Stimulated activated CD4-positive, alpha-beta T cell treated with anti-CD3 and anti-CD28 coated beads, Interleukin-15, amount 100 ng/mL, for 48 hours (primary cell): ENCODE measurements around the gene AP1M2.
"Not testable (repeated sequence)": the region's sequence is repeated elsewhere in the genome, so short reads cannot be mapped to it uniquely, and the experiment has no call there.

ENCODE experiments used
- DNase-seq, 2 donors: peaks; one replicate each; pipeline ENCODE4 v3.0.0-alpha.2; 2020; ENCODE audit warnings: low read depth in 2 of 2

Gene AP1M2

GRCh38 chr19:10538204-10538983, 48.7 kb downstream of the AP1M2 start:
- no peak for DNase-seq

GRCh38 chr19:10537668-10538067, 49.4 kb downstream of the AP1M2 start:
- no peak for DNase-seq

DNA sequence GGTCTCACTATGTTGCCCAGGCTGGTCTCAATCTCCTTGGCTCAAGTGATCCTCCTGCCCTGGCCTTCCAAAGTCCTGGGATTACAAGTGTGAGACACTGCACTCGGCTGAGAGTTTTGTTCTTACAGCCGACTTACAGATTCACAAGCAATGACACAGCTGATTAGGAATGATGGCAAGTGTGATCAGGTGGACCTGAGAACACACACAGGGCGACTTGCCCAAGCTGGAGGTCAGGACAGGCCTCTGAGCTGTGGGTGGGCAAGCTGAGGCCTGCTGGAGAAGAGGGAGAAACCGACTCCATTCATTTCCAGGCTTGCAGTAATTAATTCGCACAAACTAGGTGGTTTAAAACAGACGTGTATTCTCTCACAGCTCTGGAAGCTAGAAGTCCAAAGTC, 51.5 kb downstream of the AP1M2 start:
- no peak for DNase-seq

DNA sequence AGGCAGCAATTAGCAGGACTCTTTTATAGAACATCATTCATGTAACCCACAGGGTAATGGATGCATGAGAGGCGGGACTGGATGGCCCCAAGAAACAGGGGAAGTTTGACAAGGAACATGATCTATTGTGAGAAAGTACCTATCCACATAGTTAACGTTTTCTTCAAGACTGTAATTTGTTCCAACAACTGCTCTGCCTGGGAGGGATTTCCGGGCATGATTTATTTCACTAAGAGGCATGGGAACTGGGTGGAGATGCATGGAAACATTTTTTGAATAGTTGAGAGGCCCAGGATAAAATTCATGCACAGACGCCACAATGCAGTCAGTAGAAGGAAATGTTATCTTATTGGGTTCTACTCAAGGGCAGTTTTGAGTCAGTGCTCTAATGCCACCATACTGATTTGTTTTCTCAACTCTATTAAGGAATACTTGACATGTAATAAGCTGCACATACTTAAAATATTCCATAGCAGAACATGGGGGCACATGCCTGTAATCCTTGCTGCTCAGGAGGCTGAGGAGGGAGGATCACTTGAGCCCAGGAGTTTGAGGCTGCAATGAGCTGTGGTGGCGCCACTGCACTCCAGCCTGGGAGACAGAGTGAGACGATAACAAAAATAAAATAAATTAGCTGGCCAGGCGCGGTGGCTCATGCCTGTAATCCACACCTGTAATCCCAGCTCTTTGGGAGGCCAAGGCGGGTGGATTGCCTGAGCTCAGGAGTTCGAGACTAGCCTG, 53.3 kb downstream of the AP1M2 start:
- no peak for DNase-seq

DNA sequence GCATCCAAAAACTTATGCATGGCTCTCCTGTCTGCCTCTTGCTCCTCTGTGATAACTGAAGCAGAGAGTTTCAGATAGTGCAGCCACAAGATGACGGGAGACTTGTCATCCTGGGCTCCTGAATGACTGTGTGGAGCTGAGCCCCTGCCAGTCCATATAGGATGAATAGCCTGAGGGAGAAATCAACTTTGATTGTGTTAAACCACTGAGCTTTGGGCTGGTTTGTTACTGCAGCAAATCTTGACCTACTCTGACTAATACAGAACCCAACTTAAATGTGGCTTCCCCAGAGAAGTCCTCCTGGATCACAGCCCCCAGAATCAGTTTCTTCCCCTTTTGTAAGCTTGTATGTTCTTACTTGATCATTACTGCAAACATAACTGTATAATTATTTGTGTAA, 54.7 kb downstream of the AP1M2 start:
- no peak for DNase-seq

GRCh38 chr19:10526887-10527286, 60.2 kb downstream of the AP1M2 start:
- not testable (repeated sequence) for DNase-seq

DNA sequence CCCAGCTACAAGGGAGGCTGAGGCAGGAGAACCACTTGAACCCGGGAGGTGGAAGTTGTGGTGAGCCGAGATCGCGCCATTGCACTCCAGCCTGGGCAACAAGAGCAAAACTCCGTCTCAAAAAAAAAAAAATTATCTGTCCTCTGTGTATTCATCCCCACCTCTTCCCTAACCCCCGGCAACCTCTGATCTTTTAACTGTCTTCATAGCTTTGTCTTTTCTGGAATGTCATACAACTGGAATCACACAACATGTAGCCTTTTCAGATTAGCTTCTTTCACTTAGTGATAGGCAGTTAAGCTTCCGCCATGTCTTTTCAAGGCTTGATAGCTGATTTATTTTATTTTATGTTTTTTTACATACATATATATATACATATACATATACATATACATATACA, 61.5 kb downstream of the AP1M2 start:
- no peak for DNase-seq

DNA sequence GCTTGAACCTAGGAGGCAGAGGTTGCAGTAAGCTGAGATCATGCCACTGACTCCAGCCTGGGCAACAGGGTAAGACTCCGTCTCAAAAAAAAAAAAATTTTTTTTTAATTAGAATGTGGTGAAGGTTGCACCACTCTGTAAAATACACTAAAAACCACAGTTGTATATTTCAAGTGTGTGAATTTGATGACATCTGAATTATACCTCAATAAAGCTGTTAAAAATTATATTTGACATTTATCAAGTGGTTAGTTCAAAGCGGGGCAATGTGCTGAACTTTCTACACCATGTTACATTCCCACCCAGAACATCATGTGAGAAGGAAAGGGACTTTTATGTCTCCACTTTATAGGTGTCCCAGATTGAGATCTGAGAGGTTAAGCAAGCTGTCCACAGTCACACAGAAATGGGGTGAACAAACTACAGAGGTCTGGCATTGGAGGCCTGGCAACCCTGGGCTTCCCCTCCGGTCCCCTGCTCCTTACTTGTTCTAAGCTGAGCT, 63.9 kb downstream of the AP1M2 start:
- no peak for DNase-seq
